ENCODE results near the gene HPX.

- TF ChIP-seq CTCF (IDR thresholded peaks at IDR 0.05) (peak; percentile 46), ZFX (IDR thresholded peaks at IDR 0.05; ENCODE audit: borderline replicate concordance) (no peak)
These were observed 35.1 kb upstream of the HPX start for GRCh38 chr11:6475936-6476335.
